ENCODE results near the gene MANF. TPM values are rescaled to one million over a fixed set of nuclear protein-coding genes. Genes with fewer than 3 reads are reported as not detected.
A peak's percentile ranks its signal among the peaks of the same experiment; 100 is the strongest.
"Not testable (repeated sequence)": the region's sequence is repeated elsewhere in the genome, so short reads cannot be mapped to it uniquely, and the experiment has no call there.

Gene MANF
- total RNA-seq, 1 donor from 2014 or later, result 208 TPM

GRCh38 chr3:51387281-51387680 lies 2.2 kb downstream of the MANF start:
- intact Hi-C loops (cut with micrococcal nuclease), result loop anchor here (5.0 to 10.0 kb wide), 3 partner anchors 415 to 1050 kb away; partner anchors contain the start of gene DUSP7
- not testable (repeated sequence) for DNase-seq (ENCODE audit: low spot score); H3K27me3 Mint-ChIP-seq (ENCODE audit: insufficient read depth); H3K9me3 Mint-ChIP-seq
- H3K36me3 Mint-ChIP-seq (ENCODE audit: low read depth), result peaks cover 36% of the 10 kb centered on the region
- H3K27ac Mint-ChIP-seq, result peak overlapping the region; percentile 40
- H3K4me1 Mint-ChIP-seq (ENCODE audit: low read depth), result peaks cover 62% of the 10 kb centered on the region
- peak overlapping the region; percentile 99 for H3K4me3 Mint-ChIP-seq

- Mint-ChIP-seq H3K4me3 (peak overlapping the region; percentile 60), H3K9me3 (no peaks in the 10 kb centered on the region), H3K27ac (no peak overlapping the region), H3K36me3 (ENCODE audit: low read depth) (peaks cover 43% of the 10 kb centered on the region), H3K4me1 (ENCODE audit: low read depth) (peaks cover 59% of the 10 kb centered on the region), H3K27me3 (ENCODE audit: insufficient read depth) (no peaks in the 10 kb centered on the region)
- intact Hi-C loops (cut with micrococcal nuclease), result loop anchor here (5.0 to 10.0 kb wide), 3 partner anchors 416 to 1051 kb away; partner anchors contain the start of gene DUSP7
- no peak for DNase-seq (ENCODE audit: low spot score)
Observed at GRCh38 chr3:51388286-51389029, 3.4 kb downstream of the MANF start.

GRCh38 chr3:51389423-51390183 lies 4.5 kb downstream of the MANF start:
- DNase-seq (ENCODE audit: low spot score), result peak; percentile 45
- Mint-ChIP-seq H3K4me3 (peak overlapping the region; percentile 26), H3K9me3 (no peaks in the 10 kb centered on the region), H3K4me1 (ENCODE audit: low read depth) (peaks cover 61% of the 10 kb centered on the region), H3K27ac (peak overlapping the region; percentile 23), H3K36me3 (ENCODE audit: low read depth) (peaks cover 47% of the 10 kb centered on the region), H3K27me3 (ENCODE audit: insufficient read depth) (no peaks in the 10 kb centered on the region)
- intact Hi-C loops (cut with micrococcal nuclease), result loop anchor here (2.0 to 10.0 kb wide), 5 partner anchors 45 to 1052 kb away; partner anchors contain the start of genes ABHD14A, ABHD14B and DUSP7

- no peak for DNase-seq (ENCODE audit: low spot score)
- Mint-ChIP-seq H3K9me3 (no peaks in the 10 kb centered on the region), H3K4me1 (ENCODE audit: low read depth) (peaks cover 69% of the 10 kb centered on the region), H3K36me3 (ENCODE audit: low read depth) (peaks cover 47% of the 10 kb centered on the region), H3K4me3 (peak overlapping the region; percentile 68), H3K27ac (peak overlapping the region; percentile 21), H3K27me3 (ENCODE audit: insufficient read depth) (no peaks in the 10 kb centered on the region)
- intact Hi-C loops (cut with micrococcal nuclease), result loop anchor here (1.0 to 10.0 kb wide), 7 partner anchors 44 to 1091 kb away; partner anchors contain the start of genes ABHD14A, ABHD14B, DCAF1 and HEMK1
Observed at GRCh38 chr3:51390246-51391074, 5.4 kb downstream of the MANF start.

GRCh38 chr3:51391075-51391565 lies 6.0 kb downstream of the MANF start, which contains the start of gene RBM15B:
Gene RBM15B, plus strand, starts transcription at chr3:51391285. Its CDS starts 115 bp downstream, at chr3:51391400.
- no peaks in the 10 kb centered on the region for H3K9me3 Mint-ChIP-seq
- H3K27ac Mint-ChIP-seq, result peak within 1 kb of the TSS; percentile 86
- intact Hi-C loops (cut with micrococcal nuclease), result loop anchor here (1.0 to 10.0 kb wide), 7 partner anchors 44 to 1092 kb away; partner anchors contain the start of genes ABHD14A, ABHD14B, DCAF1 and HEMK1
- peaks cover 66% of the 10 kb centered on the region for H3K4me1 Mint-ChIP-seq (ENCODE audit: low read depth)
- H3K4me3 Mint-ChIP-seq, result peak within 1 kb of the TSS; percentile 85
- no peaks in the 10 kb centered on the region for H3K27me3 Mint-ChIP-seq (ENCODE audit: insufficient read depth)
- peak; percentile 98 for DNase-seq (ENCODE audit: low spot score)
- H3K36me3 Mint-ChIP-seq (ENCODE audit: low read depth), result peaks cover 42% of the 10 kb centered on the region

- H3K27me3 Mint-ChIP-seq (ENCODE audit: insufficient read depth), result no peaks in the 10 kb centered on the region
- H3K4me1 Mint-ChIP-seq (ENCODE audit: low read depth), result peaks cover 66% of the 10 kb centered on the region
- H3K27ac Mint-ChIP-seq, result peak overlapping the region; percentile 86
- H3K4me3 Mint-ChIP-seq, result peak overlapping the region; percentile 85
- DNase-seq (ENCODE audit: low spot score), result peak; percentile 33
- H3K36me3 Mint-ChIP-seq (ENCODE audit: low read depth), result peaks cover 44% of the 10 kb centered on the region
- intact Hi-C loops (cut with micrococcal nuclease), result loop anchor here (1.0 to 10.0 kb wide), 7 partner anchors 43 to 1092 kb away; partner anchors contain the start of genes ABHD14A, ABHD14B, DCAF1 and HEMK1
- H3K9me3 Mint-ChIP-seq, result no peaks in the 10 kb centered on the region
Observed at GRCh38 chr3:51391566-51392354, 6.7 kb downstream of the MANF start.

- H3K4me3 Mint-ChIP-seq, result peak overlapping the region; percentile 85
- H3K36me3 Mint-ChIP-seq (ENCODE audit: low read depth), result peaks cover 47% of the 10 kb centered on the region
- intact Hi-C loops (cut with micrococcal nuclease), result loop anchor here (10.0 kb wide), 1 partner anchor 582 kb away; the partner anchor contains the start of genes ABHD14A and ABHD14B
- no peaks in the 10 kb centered on the region for H3K9me3 Mint-ChIP-seq
- no peaks in the 10 kb centered on the region for H3K27me3 Mint-ChIP-seq (ENCODE audit: insufficient read depth)
- peak overlapping the region; percentile 55 for H3K27ac Mint-ChIP-seq
- DNase-seq (ENCODE audit: low spot score), result no peak
- H3K4me1 Mint-ChIP-seq (ENCODE audit: low read depth), result peaks cover 64% of the 10 kb centered on the region
Observed at GRCh38 chr3:51392355-51393133, 7.5 kb downstream of the MANF start.

- peaks cover 58% of the 10 kb centered on the region for H3K4me1 Mint-ChIP-seq (ENCODE audit: low read depth)
- H3K36me3 Mint-ChIP-seq (ENCODE audit: low read depth), result peaks cover 43% of the 10 kb centered on the region
- intact Hi-C loops (cut with micrococcal nuclease), result loop anchor here (10.0 kb wide), 1 partner anchor 582 kb away; the partner anchor contains the start of genes ABHD14A and ABHD14B
Observed at GRCh38 chr3:51393134-51393495, 8.0 kb downstream of the MANF start.

GRCh38 chr3:51393564-51393963 lies 8.5 kb downstream of the MANF start:
- intact Hi-C loops (cut with micrococcal nuclease), result loop anchor here (10.0 kb wide), 1 partner anchor 581 kb away; the partner anchor contains the start of genes ABHD14A and ABHD14B
- DNase-seq (ENCODE audit: low spot score), result no peak
- Mint-ChIP-seq H3K9me3 (no peaks in the 10 kb centered on the region), H3K27me3 (ENCODE audit: insufficient read depth) (no peaks in the 10 kb centered on the region), H3K4me1 (ENCODE audit: low read depth) (peaks cover 54% of the 10 kb centered on the region), H3K36me3 (ENCODE audit: low read depth) (peaks cover 43% of the 10 kb centered on the region), H3K27ac (no peak overlapping the region), H3K4me3 (peak overlapping the region; percentile 85)

More at GRCh38 chr3:51393134-51393495, 8.0 kb downstream of the MANF start:
- no peaks in the 10 kb centered on the region for H3K27me3 Mint-ChIP-seq (ENCODE audit: insufficient read depth)
- H3K9me3 Mint-ChIP-seq, result no peaks in the 10 kb centered on the region
- DNase-seq (ENCODE audit: low spot score), result no peak
- H3K27ac Mint-ChIP-seq, result peak overlapping the region; percentile 40
- H3K4me3 Mint-ChIP-seq, result peak overlapping the region; percentile 85

- H3K4me1 Mint-ChIP-seq (ENCODE audit: low read depth), result peaks cover 44% of the 10 kb centered on the region
- H3K9me3 Mint-ChIP-seq, result no peaks in the 10 kb centered on the region
- peaks cover 35% of the 10 kb centered on the region for H3K36me3 Mint-ChIP-seq (ENCODE audit: low read depth)
- no peak for DNase-seq (ENCODE audit: low spot score)
- H3K27ac Mint-ChIP-seq, result no peak overlapping the region
- H3K4me3 Mint-ChIP-seq, result peak overlapping the region; percentile 67
- intact Hi-C loops (cut with micrococcal nuclease), result loop anchor here (10.0 kb wide), 1 partner anchor 580 kb away; the partner anchor contains the start of genes ABHD14A and ABHD14B
- H3K27me3 Mint-ChIP-seq (ENCODE audit: insufficient read depth), result no peaks in the 10 kb centered on the region
Observed at GRCh38 chr3:51394541-51394940, 9.4 kb downstream of the MANF start.
